ENCODE data around the gene WDR13. TPM values are rescaled to one million over a fixed set of nuclear protein-coding genes. Genes with fewer than 3 reads are reported as not detected.

The WDR13 gene
- total RNA-seq, 1 donor from 2014 or later, result 70.4 TPM

- H3K27ac Mint-ChIP-seq (ENCODE audit: unreplicated experiment), result no peak overlapping the region
- no peak overlapping the region for H3K4me3 Mint-ChIP-seq (ENCODE audit: unreplicated experiment)
- H3K27me3 Mint-ChIP-seq (ENCODE audit: unreplicated experiment), result peaks cover 4% of the 10 kb centered on the region
- DNase-seq, result no peak
- no peaks in the 10 kb centered on the region for H3K36me3 Mint-ChIP-seq (ENCODE audit: unreplicated experiment)
- no peaks in the 10 kb centered on the region for H3K4me1 Mint-ChIP-seq (ENCODE audit: low read depth, unreplicated experiment)
- no peaks in the 10 kb centered on the region for H3K9me3 Mint-ChIP-seq (ENCODE audit: unreplicated experiment)
- TF ChIP-seq CTCF (IDR thresholded peaks at IDR 0.05; ENCODE audit: partially characterized antibody, unreplicated experiment), result no peak
Measured at GRCh38 chrX:48626401-48627298, 29.4 kb downstream of the WDR13 start.

- Mint-ChIP-seq H3K27me3 (ENCODE audit: unreplicated experiment) (peaks cover 4% of the 10 kb centered on the region), H3K4me1 (ENCODE audit: low read depth, unreplicated experiment) (no peaks in the 10 kb centered on the region), H3K9me3 (ENCODE audit: unreplicated experiment) (no peaks in the 10 kb centered on the region), H3K4me3 (ENCODE audit: unreplicated experiment) (no peak overlapping the region), H3K36me3 (ENCODE audit: unreplicated experiment) (no peaks in the 10 kb centered on the region), H3K27ac (ENCODE audit: unreplicated experiment) (peak overlapping the region; percentile 62)
- DNase-seq, result peak; percentile 75
- no peak for TF ChIP-seq CTCF (IDR thresholded peaks at IDR 0.05; ENCODE audit: partially characterized antibody, unreplicated experiment)
Measured at GRCh38 chrX:48631376-48632090, 34.2 kb downstream of the WDR13 start.

GRCh38 chrX:48632207-48632606 lies 34.9 kb downstream of the WDR13 start:
- H3K9me3 Mint-ChIP-seq (ENCODE audit: unreplicated experiment), result no peaks in the 10 kb centered on the region
- H3K4me3 Mint-ChIP-seq (ENCODE audit: unreplicated experiment), result no peak overlapping the region
- peak overlapping the region; percentile 70 for H3K27ac Mint-ChIP-seq (ENCODE audit: unreplicated experiment)
- TF ChIP-seq CTCF (IDR thresholded peaks at IDR 0.05; ENCODE audit: partially characterized antibody, unreplicated experiment), result no peak
- no peaks in the 10 kb centered on the region for H3K4me1 Mint-ChIP-seq (ENCODE audit: low read depth, unreplicated experiment)
- peaks cover 4% of the 10 kb centered on the region for H3K27me3 Mint-ChIP-seq (ENCODE audit: unreplicated experiment)
- DNase-seq, result no peak
- H3K36me3 Mint-ChIP-seq (ENCODE audit: unreplicated experiment), result no peaks in the 10 kb centered on the region

GRCh38 chrX:48636301-48636700 lies 39.0 kb downstream of the WDR13 start:
- DNase-seq, result no peak
- Mint-ChIP-seq H3K4me1 (ENCODE audit: low read depth, unreplicated experiment) (no peaks in the 10 kb centered on the region), H3K9me3 (ENCODE audit: unreplicated experiment) (no peaks in the 10 kb centered on the region), H3K36me3 (ENCODE audit: unreplicated experiment) (no peaks in the 10 kb centered on the region), H3K27me3 (ENCODE audit: unreplicated experiment) (peaks cover 2% of the 10 kb centered on the region), H3K27ac (ENCODE audit: unreplicated experiment) (no peak overlapping the region), H3K4me3 (ENCODE audit: unreplicated experiment) (no peak overlapping the region)
- TF ChIP-seq CTCF (IDR thresholded peaks at IDR 0.05; ENCODE audit: partially characterized antibody, unreplicated experiment), result no peak

- H3K36me3 Mint-ChIP-seq (ENCODE audit: unreplicated experiment), result no peaks in the 10 kb centered on the region
- no peak overlapping the region for H3K27ac Mint-ChIP-seq (ENCODE audit: unreplicated experiment)
- TF ChIP-seq CTCF (IDR thresholded peaks at IDR 0.05; ENCODE audit: partially characterized antibody, unreplicated experiment), result no peak
- DNase-seq, result no peak
- H3K4me1 Mint-ChIP-seq (ENCODE audit: low read depth, unreplicated experiment), result no peaks in the 10 kb centered on the region
- no peaks in the 10 kb centered on the region for H3K27me3 Mint-ChIP-seq (ENCODE audit: unreplicated experiment)
- no peaks in the 10 kb centered on the region for H3K9me3 Mint-ChIP-seq (ENCODE audit: unreplicated experiment)
- no peak overlapping the region for H3K4me3 Mint-ChIP-seq (ENCODE audit: unreplicated experiment)
Measured at GRCh38 chrX:48636776-48637175, 39.5 kb downstream of the WDR13 start.
